ENCODE measurements around the gene PLRG1. TPM values are rescaled to one million over a fixed set of nuclear protein-coding genes. Genes with fewer than 3 reads are reported as not detected.

The PLRG1 gene
- total RNA-seq, 1 experiment from 2014 or later = 77.4 TPM

DNA sequence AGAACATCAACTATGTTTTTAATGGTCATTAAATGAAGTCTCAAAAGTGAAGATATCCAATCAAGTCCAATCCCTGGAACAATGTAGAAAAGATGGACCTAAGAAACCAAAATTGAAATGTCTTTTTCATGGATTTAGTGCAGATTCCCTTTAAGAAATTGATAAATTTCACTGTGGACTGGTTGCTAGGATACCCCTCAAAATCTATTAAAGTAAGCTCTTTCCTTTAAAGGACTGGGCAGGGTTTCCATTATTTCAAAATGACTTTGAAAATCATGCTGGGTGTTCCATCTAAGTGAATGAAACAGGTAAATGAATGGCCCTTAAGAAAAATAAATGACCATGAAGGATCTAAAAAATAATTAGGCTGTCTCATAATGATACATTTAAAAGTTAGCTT lies 28.6 kb downstream of the PLRG1 start:
- no peak for DNase-seq (ENCODE audit: low read depth)

DNA sequence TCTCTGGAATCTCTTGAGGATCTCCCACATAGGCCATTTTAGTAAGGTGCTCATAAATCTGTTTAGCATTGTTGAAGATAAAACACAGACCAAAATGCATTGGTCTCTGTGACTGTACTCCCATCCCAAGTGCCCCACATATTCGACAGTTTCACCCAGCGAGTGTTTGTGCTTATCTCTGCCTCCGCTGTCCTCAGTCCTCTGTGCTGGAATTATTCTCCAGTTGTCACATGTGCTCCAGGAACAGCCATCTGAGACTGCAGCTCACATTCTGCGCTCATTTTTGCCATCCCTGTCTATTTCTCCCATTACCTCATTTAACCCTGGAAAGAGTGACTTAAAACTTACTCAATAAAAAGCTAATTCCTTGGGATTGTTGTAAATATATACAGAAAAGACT lies 31.0 kb downstream of the PLRG1 start:
- DNase-seq (ENCODE audit: low read depth) = no peak

DNA sequence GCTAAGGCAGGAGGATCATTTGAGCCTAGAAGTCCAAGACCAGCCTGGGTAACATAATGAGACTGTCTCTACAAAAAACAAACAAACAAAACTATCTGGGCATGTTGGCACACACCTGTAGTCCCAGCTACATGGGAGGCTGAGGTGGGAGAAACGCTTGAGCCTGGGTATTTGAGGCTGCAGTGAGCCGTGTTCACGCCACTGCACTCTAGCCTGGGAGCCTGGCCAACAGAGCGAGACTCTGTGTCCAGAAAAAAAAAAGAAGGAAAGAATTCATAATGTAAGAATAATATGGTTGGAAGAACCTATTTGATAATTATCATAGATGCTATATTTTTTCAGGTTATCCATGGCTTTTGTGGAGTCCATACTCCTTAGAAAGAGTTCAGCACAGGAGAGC lies 32.6 kb downstream of the PLRG1 start:
- DNase-seq (ENCODE audit: low read depth) = no peak

DNA sequence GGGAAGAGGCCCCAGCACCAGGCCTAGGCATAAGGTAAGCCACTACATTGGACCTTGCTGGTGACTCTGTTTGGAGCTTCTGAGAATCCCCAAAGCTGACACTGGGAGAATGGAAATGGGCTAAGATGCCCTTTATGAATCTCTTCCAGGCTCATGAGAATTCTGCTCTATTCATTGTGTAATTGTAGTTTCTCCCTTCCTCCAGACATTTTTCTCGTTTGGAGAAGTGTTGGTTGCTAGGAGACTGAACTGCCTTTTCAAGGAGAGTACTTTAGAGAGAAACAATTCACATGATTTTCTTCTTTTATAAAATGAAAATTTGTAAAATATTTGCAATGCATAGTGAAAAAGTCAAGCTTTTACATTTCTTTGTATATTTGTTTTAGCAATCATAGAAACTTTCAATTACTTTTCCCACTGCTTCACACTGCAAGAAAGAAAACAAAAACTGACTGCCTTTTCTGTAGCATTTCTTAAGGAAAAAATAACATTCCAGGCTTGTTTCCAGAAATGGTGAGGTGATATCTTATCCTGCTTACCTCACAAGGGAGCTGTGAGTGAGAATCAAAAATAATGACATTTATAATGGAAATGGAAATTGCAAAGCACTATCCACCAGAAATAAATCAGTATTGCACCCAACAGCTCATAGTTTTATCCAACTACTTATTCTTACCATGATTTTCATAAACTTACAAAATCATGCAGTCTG lies 33.7 kb downstream of the PLRG1 start:
- no peak for DNase-seq (ENCODE audit: low read depth)

DNA sequence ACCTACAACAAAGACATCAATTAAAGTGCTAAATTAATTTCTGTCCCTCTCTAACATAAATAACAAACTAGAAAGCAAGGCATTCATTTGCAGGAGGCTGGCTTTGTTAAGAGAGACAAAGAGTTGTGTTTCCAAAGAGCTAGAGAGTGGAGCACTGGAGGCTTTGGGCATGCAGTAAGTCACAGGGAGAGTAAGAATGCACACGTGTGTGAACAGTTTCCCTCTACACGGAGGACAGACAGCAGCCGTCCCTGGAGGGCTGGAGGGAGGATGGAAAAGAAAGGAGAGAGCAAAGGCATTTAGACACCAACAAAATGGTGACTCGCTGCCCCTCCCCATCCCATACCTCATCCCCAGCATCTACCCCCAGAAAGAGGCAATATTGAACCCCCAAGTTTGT lies 38.2 kb downstream of the PLRG1 start:
- no peak for DNase-seq (ENCODE audit: low read depth)

DNA sequence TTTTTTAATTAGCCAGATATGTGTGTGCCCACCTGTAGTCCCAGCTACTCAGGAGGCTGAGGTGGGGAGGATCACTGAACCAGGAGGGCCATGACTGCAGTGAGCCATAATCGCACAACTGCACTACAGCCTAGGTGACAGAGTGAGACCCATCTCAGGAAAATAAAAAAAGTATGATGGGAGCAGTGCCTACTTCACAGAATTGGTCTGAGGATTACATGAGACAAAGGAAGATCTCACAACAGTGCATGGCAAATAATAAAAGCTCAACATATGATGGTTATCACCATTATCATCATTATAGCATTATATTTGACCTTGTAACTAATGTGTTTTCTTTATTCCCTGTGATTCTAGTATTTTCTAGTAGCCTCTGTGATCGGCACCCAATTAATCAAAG lies 38.7 kb downstream of the PLRG1 start:
- no peak for DNase-seq (ENCODE audit: low read depth)

DNA sequence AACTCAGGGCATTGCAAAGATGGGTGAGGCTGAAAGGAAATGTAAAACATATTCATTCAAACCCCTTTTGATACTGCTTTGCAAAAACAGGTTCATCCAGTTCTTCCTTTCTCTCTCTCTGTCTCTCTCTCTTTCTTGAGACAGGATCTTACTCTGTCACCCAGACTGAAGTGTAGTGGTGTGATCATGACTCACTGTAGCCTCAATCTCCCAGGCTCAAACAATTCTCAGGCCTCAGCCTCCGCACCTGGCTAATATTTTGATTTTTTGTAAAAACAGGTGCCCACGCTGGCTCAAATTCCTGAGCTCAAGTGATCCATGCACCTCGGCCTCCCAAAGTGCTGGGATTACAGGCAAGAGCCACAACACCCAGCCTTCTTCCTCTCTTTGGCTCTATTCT lies 43.0 kb downstream of the PLRG1 start:
- no peak for DNase-seq (ENCODE audit: low read depth)

DNA sequence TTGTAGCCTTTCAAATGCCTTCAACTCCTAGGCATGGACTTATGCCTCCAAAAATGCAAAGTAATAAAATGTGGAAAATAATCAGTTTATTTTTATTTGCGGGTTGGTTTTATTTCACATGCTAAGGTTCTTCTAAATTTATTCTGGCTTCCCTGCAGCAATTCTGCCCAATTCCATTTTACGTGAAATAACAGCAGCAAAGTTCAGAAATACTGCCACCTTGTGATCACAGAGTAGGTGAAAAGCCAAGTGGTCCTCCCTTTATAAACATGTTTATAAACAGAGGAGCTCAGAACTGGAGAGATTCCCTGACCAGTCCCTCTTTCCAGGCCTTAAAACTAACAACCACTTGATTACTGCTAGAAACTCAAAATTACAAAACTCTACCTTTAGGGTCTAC lies 43.9 kb downstream of the PLRG1 start:
- peak; percentile 21 for DNase-seq (ENCODE audit: low read depth)

DNA sequence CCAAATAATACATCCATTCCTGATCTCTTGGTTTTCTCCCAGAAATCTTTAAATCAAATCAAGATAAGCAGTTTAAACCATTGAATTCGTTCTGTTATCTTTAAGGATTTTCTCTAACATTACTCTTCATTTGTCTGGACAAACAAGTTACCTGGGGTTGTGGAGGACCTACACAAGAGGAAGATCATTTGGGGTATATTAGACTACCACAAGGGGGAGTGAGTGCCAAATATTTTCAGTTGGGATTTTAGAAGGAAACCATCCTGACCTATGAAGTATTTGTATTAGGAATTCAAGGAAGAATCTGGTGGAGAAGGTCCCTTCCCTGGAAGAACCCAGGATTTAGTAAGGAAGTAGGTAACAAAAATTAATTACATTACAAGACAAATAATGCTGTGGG lies 46.6 kb downstream of the PLRG1 start:
- DNase-seq (ENCODE audit: low read depth) = peak; percentile 19

DNA sequence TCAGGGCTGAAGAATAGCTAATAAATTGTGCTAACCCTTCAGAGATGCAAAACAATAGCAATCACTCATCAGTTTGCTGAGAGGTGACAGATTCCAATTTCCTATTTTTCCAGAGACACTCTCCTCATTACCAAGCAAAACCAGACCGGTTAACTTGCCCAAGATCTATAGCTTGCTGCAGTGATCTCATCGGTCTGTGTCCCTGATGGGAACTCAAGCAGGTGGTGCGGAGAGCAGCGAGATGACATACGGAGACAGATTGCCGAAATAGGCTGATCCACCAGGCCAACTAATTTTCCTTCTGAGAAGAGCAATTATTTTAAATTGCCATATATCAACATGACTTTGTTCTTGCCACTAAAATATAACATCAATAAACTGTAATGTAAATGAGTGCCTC lies 48.1 kb downstream of the PLRG1 start:
- no peak for DNase-seq (ENCODE audit: low read depth)

DNA sequence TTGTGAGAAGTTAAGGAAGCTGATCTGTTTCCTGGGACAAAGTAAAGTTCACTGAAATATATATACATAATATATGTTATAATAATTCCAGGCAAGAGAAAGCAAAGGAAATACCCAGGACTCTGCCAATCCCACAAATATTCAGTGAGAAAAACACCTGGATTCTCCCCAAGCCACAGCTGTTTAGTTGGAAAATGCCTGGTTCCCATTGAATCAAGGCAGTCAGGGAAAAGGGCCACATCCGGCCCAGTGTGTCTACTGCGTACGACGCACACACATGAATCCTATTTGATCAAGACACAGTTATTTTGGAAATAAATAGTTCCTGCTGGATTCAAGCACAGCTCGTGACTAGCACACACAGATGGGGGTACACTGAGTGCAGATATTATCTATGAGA lies 52.3 kb downstream of the PLRG1 start:
- no peak for DNase-seq (ENCODE audit: low read depth)

DNA sequence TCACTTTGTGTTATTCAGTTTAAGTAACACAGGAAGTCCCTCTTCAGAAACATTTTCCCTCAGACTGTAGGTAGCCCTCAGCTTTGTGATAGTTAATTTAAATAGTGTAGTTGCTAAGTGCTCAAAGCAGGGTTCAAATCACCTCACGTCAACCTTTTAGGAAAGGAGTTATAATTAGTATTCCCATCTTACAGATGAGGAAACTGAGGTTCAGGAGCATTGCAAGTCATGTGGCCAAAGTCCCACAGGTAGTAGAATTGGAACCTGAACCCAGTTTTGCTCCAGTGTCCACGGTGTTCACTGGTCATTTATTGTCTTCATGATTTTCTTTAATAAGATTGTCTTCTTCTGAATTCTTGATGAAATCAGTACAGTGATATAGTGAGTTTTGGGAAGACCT lies 54.3 kb downstream of the PLRG1 start:
- no peak for DNase-seq (ENCODE audit: low read depth)

DNA sequence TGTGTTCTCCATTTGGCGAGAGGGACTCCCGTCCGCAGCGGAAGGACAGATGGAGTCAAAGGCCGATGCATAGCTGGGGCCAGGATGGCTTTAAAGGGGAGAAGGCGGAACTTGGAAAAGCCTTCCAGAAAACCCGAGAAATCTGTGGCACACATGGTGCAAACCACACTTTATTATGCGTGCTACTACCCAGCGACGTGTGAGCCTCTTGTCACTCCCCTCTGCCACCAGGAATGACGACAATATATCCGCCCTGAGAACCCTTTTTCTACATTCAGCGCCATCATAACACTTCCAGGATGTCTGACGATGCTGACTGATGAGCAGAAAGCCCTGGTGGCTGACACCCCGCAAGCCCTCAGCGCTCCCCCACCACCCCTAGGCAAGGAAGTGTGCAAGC lies 57.9 kb downstream of the PLRG1 start:
- no peak for DNase-seq (ENCODE audit: low read depth)

DNA sequence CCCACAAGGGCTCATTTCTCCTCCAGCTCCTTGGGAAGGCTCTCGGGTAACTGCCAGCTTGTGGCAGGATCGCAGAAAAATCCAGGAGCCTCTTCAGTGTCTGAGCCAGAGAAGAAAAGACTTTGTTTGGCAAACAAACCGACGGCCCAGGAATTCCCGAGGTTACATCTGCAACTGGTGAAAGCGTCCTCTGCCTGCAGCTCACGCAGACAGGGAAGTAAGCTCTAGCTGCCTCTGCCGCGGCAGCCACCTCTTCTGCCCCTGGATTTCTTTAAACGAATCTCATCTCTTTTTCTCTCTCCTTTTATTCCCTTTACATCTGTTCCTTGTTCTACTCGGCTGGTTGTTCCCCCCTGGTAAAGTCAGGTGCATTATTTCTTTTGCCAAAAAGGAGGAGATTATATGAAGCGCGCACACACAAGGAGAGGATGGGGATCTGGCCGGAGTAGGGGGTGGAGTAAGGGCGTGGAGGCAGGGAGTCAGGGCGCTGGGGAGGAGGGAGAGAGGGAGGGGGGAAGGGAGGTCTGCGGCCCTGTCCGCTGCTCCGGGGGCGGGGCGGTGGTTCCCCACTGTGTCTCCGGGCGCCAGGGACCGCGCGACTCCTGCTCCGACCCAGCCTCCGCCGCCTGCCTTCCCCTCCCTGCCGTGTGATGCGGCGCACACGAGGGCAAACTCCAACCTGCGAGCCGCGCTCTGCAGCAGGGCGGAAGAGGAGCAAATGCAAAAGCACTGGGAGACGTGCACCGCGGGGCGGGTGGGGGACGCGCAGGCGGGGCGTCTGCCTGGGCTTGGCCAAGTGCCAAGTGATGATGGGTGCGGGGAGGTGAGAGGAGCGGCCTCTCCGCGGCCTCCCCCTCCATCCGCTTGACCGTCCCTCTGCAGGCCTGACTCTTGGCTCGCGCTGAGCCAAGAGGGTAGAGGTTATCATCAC lies 58.6 kb downstream of the PLRG1 start, which contains the start of gene DCHS2:
Gene DCHS2 (minus strand): TSS at position 459 of the 931 bp plus-strand sequence. CDS start 444 bp downstream, at position 15.
- DNase-seq (ENCODE audit: low read depth) = no peak

DNA sequence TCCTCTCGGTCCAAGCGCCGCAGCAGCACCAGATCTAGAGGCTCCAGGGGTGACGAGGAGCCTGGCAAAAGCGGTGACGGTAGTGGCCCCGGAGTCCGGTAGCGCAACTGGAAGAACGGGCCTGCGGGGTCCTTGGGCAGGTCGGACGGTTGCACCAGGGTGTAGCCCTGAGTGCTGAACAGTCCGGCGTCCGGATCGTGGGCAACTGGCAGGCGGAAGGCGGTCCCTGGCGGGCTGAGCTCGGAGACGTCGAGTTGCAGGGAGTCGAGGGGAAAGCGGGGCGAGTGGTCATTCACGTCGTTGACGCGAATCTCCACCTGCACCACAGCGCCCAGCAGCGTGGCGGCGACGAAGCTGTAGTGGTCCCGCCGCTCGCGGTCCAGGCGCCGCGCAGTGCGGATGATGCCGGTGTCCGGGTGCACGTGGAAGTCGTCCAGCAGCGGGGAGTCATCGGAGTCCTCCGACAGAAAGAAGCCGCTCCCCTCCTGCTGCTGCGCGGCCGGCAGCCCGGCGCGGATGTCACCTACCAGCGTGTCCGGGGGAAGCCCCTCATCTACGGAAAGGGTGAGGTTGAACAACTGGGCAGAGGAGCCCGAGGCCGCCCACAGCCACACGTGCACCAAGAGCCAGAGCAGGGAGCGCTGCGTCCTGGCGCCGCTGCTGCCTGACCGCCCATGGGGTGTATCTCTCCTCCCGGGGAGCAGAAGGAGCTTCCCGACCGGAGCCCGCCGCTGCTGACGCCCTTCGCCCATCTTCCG lies 59.4 kb downstream of the PLRG1 start:
- no peak for DNase-seq (ENCODE audit: low read depth)

DNA sequence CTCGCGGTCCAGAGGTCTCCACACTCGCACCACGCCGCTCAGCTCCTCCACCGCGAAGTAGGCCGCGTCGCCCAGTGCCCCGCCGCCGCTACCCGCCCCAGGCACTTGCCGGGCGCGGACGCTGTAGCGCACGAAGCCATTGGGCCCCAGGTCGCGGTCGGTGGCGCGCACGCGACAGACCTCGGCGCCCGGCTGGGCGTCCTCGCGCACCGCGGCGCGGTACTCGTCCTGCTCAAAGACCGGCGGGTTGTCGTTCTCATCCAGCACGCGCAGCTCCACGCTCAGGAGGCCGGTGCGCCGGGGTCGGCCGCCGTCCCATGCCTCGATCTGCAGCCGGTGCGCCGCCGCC lies 60.0 kb downstream of the PLRG1 start:
- DNase-seq (ENCODE audit: low read depth) = no peak

DNA sequence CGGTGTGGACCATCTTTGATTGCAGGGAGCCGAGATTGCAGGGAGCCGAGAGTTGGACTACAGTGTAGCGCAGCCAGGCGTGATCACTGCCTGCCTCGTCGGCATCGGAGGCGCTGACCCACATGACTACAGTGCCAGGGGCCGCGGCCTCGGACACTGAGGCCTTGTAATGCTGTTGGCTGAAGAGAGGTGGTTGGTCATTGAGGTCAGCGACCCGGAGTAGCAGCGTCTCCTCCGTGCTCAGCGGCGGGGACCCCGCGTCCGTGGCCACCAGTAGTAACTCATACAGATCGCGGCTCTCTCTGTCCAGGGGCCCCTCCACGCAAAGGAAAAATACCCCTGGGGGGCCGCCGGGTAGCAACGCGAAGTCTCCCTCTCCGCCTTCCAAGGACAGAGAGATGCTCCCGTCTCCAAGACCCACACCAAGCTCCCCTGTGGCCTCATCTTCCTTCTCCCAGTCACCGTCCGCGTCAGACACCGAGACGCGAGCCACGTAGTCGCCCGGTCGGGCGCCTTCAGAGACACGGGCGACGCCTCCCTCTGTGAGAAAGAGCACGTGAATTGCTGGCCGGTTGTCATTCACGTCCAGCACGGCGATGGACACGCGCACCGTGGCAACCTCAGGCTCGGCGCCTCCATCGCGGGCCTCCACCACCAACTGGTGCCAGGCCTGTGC lies 60.5 kb downstream of the PLRG1 start:
- no peak for DNase-seq (ENCODE audit: low read depth)

DNA sequence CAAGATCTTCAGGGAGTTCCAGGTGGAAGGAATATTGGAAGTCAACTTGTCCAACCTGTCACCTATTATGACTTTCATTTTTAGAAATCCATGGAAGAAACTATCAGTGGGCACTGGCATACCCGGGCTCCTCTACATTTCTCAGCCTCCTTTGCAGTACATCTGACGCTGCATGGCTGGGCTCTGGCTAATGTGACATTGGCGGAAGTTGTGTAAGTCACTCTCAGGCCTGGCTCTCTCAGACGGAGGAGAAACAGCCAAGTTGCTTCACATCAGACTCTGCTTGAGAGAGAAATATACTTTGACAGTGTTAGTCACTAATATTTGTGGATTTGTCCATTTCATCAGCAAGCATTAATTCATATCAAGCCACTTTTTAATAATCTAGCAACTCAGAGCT lies 63.1 kb downstream of the PLRG1 start:
- DNase-seq (ENCODE audit: low read depth) = no peak

DNA sequence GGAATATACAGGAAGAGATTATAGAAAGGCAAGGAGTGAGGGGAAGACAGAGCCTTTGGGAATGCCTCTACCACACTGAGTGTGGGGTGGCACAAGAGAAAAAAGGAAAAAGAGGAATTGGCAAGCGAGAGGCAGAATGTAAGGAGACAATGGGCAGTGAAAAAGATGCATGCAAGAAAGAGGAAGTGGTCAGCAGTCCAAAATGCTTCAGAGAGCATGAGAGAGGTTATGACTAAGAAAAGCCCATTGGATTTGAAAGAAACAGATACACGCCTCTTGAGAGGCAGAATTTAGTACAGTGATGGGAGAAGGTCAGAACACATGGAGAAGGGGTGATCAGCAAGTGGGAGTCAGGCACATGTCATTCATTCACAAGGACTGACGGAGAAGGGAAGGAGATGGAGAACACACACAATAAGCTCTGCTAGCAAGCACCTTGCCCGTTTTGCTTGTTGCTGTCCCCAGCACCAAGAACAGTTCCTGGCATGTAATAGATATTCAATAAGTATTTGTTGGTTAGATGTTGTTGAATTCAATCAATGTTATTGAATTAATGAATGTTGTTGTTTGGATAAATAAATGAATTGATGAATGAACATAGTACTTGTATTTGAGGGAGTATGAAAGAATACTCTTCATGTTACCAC lies 65.0 kb downstream of the PLRG1 start:
- DNase-seq (ENCODE audit: low read depth) = no peak

Data from RPMI7951 (cell line).